ENCODE results near the gene STAU1. TPM values are rescaled to one million over a fixed set of nuclear protein-coding genes. Genes with fewer than 3 reads are reported as not detected.
"Not testable (repeated sequence)": the region's sequence is repeated elsewhere in the genome, so short reads cannot be mapped to it uniquely, and the experiment has no call there.

STAU1 gene
- total RNA-seq, 1 donor from 2014 or later: 59.3 TPM

GRCh38 chr20:49172413-49172812 is 15.7 kb downstream of the STAU1 start:
- Histone ChIP-seq H3K36me3 (peaks cover 4% of the 10 kb centered on the region in 2 donors), H3K4me1 (peaks cover 2 to 16% of the 10 kb centered on the region in 2 donors)
- no peak for TF ChIP-seq CTCF (IDR thresholded peaks at IDR 0.05)

GRCh38 chr20:49171909-49172308 is 16.2 kb downstream of the STAU1 start:
- Histone ChIP-seq H3K27ac (no peak overlapping the region), H3K9me3 (no peaks in the 10 kb centered on the region), H3K4me3 (no peak overlapping the region), H3K36me3 (peaks cover 4% of the 10 kb centered on the region in 2 donors), H3K4me1 (peaks cover 2 to 18% of the 10 kb centered on the region in 2 donors), H3K27me3 (no peaks in the 10 kb centered on the region)
- DNase-seq (ENCODE audit: low spot score in 2 of 2): no peak
- intact Hi-C loops (cut with DNase I): no loop called here
- no peak for TF ChIP-seq CTCF (IDR thresholded peaks at IDR 0.05)

More at GRCh38 chr20:49172413-49172812, 15.7 kb downstream of the STAU1 start:
- no peak for DNase-seq (ENCODE audit: low spot score in 2 of 2)
- Histone ChIP-seq H3K27me3 (no peaks in the 10 kb centered on the region), H3K4me3 (no peak overlapping the region), H3K27ac (no peak overlapping the region), H3K9me3 (no peaks in the 10 kb centered on the region)
- intact Hi-C loops (cut with DNase I): no loop called here

- H3K9me3 ChIP-seq: no peaks in the 10 kb centered on the region
- TF ChIP-seq CTCF (IDR thresholded peaks at IDR 0.05): no peak
- peaks cover 4 to 6% of the 10 kb centered on the region in 2 donors for H3K36me3 ChIP-seq
- no peak overlapping the region for H3K27ac ChIP-seq
- no peak for DNase-seq (ENCODE audit: low spot score in 2 of 2)
- intact Hi-C loops (cut with DNase I): no loop called here
- no peaks in the 10 kb centered on the region for H3K27me3 ChIP-seq
- peaks cover 2 to 25% of the 10 kb centered on the region in 2 donors for H3K4me1 ChIP-seq
- H3K4me3 ChIP-seq: no peak overlapping the region
Measured at GRCh38 chr20:49170714-49171113, 17.4 kb downstream of the STAU1 start.

GRCh38 chr20:49169547-49169946 is 18.6 kb downstream of the STAU1 start:
- Histone ChIP-seq H3K4me3 (no peak overlapping the region), H3K27ac (no peak overlapping the region), H3K4me1 (peaks cover 2 to 25% of the 10 kb centered on the region in 2 donors), H3K9me3 (no peaks in the 10 kb centered on the region), H3K27me3 (no peaks in the 10 kb centered on the region), H3K36me3 (peaks cover 4 to 16% of the 10 kb centered on the region in 2 donors)
- no peak for DNase-seq (ENCODE audit: low spot score in 2 of 2)
- no peak for TF ChIP-seq CTCF (IDR thresholded peaks at IDR 0.05)
- intact Hi-C loops (cut with DNase I): loop anchor here (5.0 kb wide), 1 partner anchor 48 kb away; the partner anchor contains the start of gene DDX27

- intact Hi-C loops (cut with DNase I): loop anchor here (5.0 kb wide), 1 partner anchor 48 kb away; the partner anchor contains the start of gene DDX27
- H3K36me3 ChIP-seq: peaks cover 4 to 12% of the 10 kb centered on the region in 2 donors
- not testable (repeated sequence) for DNase-seq (ENCODE audit: low spot score in 2 of 2); H3K4me3 ChIP-seq; H3K27ac ChIP-seq; H3K27me3 ChIP-seq; H3K9me3 ChIP-seq
- peaks cover 2 to 25% of the 10 kb centered on the region in 2 donors for H3K4me1 ChIP-seq
Measured at GRCh38 chr20:49168864-49169263, 19.3 kb downstream of the STAU1 start.

- Histone ChIP-seq H3K36me3 (peaks cover 4 to 15% of the 10 kb centered on the region in 2 donors), H3K9me3 (no peaks in the 10 kb centered on the region), H3K27ac (peak overlapping the region; percentile 64 to 68), H3K4me3 (peak overlapping the region; percentile 10 to 17), H3K4me1 (peaks cover 2 to 25% of the 10 kb centered on the region in 2 donors), H3K27me3 (no peaks in the 10 kb centered on the region)
- no peak for DNase-seq (ENCODE audit: low spot score in 2 of 2)
- intact Hi-C loops (cut with DNase I): loop anchor here (2.0 to 5.0 kb wide), 2 partner anchors 21 to 49 kb away; partner anchors contain the start of genes DDX27 and STAU1
- no peak for TF ChIP-seq CTCF (IDR thresholded peaks at IDR 0.05)
Measured at GRCh38 chr20:49167811-49168507, 20.2 kb downstream of the STAU1 start.

Data from ascending aorta (tissue), 2 donors.